DMS153 treated with DMSO at 0.1 percent for 48 hours (cell line): ENCODE results near the gene MAN1A2.
A peak's percentile ranks its signal among the peaks of the same experiment; 100 is the strongest.

Experiments used
- DNase-seq: peaks from one replicate; lab custom pipeline; 2025; ENCODE audit not compliant: unreplicated experiment; lab: John Stamatoyannopoulos, UW

MAN1A2 gene

GRCh38 chr1:117574161-117574835, 207.0 kb downstream of the MAN1A2 start:
- DNase-seq, result peak; percentile 59

DNA sequence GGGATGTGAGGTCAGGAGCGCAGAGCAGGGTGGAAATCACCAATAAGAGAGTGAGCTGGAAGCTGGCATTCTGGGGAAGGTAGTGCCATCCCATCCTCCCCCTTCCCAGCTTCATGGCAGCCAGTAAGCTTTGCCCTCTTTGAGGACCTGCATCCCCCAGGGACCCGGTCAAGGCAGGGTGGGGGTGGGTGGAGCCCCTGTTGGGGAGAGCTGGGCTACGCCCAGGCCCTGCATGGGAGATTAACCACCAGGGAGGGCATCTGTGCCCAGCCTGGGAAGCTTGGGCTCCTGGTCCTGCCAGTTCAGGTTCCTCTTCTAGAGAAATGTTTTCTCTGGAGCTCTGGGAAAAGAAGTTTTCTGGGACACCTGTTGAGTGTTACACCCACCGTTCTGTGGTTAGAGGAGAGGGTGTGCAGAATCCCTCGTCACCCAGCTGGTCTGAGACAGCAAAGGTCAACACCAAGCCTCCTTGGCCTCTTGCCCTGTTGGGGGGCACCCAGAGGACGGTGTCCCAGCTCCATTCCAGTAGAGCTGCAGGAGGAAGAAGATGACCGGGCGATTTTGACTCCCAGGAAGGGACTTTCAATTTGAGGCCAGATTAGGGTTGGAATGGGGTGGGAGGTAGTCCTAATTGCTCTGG, 208.5 kb downstream of the MAN1A2 start:
- no peak for DNase-seq

GRCh38 chr1:117576236-117576635, 209.0 kb downstream of the MAN1A2 start:
- DNase-seq, result no peak

DNA sequence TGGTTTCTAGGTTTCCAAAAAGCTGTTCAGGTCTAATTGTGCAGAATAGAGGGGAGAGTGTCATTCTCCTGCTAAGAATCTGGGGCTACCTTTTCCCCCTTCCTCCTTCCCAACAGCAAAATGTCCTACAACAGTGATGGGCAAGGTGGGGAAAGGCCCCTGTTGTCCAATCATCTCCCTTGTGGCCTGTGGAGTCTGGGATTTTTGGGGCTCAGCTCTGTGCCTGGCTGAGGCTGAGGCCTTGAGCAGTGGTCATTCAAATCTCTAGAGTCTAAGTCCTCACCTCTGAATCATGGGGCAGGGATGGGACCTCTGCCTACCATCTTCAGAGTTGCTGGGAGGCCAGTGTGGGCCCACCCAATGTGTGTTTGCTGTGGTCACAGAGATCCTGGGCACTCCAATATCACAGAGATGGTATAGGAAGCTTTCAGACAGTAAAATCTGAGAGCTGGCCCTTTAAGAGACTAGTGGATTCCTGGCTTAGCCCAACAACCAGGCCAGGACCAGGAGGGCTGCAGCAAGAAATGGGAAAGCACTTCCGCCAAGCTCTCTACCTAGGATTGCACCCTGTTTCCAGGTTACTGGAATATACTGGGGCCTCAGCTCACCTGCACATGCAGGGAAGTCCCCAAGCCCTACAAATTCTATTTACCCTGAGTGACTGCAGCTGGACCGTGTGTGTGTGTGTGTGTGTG, 210.1 kb downstream of the MAN1A2 start:
- no peak for DNase-seq

- DNase-seq, result no peak
These were observed 211.2 kb downstream of the MAN1A2 start for GRCh38 chr1:117578466-117578865.
